ELF-1 (cell line): ENCODE measurements around the gene MTIF3.

Experiments used
- DNase-seq: peaks from one replicate; pipeline ENCODE4 v3.0.0-alpha.2; 2016; ENCODE audit warnings: low read depth, low spot score

Gene MTIF3, protein sequence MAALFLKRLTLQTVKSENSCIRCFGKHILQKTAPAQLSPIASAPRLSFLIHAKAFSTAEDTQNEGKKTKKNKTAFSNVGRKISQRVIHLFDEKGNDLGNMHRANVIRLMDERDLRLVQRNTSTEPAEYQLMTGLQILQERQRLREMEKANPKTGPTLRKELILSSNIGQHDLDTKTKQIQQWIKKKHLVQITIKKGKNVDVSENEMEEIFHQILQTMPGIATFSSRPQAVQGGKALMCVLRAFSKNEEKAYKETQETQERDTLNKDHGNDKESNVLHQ

DNA sequence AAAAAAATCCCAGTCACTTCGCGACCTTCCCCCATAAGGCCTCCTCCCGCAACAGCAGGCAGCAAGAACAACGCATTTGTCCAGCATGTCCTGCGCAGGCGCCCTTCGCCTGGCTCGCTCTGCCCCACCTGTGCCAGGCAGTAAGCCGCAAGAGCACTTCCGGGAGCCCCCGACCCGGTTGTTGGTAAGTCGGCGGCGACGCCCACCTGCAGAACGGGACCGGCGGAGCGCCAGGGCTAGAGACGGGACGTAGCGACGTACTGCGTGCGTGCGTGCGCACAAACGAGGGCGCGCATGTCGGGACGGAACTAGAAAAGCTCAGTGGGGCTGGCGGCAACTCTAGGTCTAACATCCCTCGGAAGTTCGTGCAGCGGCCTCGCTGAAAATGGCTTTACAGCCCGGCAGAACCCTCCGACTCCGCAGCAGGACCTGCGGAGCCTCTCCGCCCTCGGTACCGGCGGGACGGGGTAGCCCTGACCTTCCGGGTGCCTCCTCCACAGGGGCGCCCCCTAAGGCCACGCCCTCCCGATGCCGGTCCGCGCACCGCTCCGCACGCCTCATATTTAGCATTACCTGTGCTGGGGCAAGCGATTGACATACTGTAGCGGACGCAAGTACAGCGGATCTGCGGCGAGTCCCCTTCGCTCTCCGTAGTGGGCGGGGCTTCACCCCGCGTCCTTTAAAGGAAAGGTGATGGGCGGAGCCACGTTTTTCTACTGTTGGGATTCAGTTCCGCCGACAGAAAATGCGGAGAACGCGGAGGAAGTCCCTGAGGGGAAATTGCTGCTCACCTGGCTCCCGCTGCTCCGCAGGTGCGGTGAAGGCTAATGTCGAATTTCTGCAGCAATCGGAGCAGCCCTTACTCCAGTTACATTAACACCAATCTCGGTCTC lies at the start of gene MTIF3:
Gene MTIF3 (minus strand): TSS at position 629 of the 893 bp plus-strand sequence. CDS start 10,116 bp downstream, outside the sequence.
- peak; percentile 97 for DNase-seq

DNA sequence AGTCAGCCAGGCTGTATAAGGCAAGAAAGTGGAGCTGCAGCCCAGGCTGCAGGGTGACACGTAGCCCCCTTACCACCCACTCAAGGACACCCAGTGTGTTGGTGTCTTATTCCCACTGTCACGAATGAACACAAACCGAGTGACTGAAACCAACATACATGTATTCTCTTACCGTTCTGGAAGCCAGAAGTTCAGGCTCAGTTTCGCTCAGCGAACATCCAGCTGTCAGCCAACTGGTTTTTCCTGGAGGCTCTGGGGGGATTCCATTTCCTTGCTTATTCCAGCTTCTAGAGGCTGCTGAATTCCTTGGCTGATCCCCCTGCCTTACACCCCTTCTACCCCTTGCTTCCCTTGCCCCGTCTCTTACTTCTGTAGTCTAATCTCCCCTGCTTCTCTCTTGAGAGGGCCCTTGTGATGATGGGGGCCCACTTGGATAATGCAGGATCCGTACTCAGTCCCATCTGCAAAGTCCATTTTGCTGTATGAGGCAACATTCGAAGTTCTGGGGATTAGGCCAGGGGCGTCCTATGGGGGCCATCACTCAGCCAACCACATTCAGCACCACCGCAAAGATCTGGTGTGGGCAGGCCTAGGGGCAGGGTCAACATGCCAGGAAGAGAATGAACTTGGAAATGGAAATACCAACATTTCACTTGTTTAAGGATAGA lies 47.3 kb upstream of the MTIF3 start:
- no peak for DNase-seq

DNA sequence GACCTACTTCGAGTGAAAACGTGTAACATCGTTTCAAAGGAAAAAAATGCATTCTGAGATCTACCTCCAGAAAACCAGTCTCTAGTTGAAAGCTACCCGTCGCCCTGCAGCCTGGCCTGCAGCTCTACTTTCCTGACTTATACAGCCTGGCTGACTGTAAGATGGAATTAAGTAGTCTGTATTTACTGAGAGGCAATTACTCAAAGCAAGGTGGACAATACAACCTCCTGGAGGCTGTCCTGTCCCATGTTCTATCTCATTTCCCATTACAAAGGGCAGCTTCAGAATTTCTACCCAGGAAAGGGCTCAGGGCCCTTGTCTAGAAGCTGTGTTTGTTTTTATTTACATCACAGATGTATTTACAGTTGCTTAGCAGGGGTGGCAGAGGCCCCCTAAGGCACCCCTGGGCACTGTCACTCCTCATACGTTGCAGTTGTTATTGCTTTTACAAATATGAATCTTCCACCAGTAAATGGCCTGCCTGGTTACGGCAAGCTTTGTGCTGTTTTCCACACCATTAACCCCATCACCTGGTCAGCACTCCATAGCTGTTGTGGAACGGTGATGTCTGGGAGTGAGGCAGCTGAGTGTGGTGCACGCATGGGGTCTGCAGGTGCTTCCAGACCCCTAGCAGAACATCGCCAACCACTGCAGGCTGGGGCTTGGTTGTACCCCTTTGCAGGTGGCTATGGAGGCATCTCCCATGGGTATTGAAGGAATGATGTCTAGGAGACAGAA lies 46.3 kb upstream of the MTIF3 start:
- peak; percentile 46 for DNase-seq

DNA sequence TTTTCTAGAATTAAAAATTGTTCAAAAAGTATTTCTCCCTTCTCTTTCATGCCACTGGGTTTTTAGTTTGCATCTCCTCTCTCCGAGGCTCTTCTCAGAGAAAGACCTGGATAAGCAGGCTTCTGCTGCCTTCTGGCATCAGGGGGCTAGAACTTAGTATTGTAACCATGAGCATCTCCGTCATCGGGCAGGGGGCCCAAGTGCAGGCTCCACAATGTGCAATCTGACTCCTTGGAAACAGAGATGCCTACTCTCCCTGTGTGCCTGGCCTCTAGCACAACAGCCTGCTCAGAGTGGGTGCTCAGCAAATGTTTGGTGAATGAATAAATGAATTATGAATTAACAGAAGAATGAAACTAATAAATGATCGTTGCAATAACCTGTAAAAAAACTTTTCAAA lies 45.6 kb upstream of the MTIF3 start:
- no peak for DNase-seq

DNA sequence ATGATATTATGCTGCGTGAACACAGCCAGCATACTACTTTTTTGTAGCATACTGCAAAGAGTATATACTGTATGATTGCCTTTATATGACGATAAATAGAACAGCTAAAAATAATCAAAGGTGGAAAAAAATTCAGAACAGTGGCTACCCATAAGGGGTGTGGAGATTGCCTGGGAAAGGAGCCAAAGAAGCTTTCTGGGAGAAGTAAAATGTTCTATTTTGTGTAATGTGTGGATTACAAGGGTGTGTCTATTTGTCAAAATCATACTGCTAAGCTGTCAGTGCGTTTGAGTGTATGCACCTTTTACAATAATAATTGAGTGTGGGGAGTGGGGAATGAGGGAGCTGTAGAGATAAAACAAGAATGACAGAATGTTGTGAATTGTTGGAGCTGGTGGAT lies 45.2 kb upstream of the MTIF3 start:
- DNase-seq, result no peak

DNA sequence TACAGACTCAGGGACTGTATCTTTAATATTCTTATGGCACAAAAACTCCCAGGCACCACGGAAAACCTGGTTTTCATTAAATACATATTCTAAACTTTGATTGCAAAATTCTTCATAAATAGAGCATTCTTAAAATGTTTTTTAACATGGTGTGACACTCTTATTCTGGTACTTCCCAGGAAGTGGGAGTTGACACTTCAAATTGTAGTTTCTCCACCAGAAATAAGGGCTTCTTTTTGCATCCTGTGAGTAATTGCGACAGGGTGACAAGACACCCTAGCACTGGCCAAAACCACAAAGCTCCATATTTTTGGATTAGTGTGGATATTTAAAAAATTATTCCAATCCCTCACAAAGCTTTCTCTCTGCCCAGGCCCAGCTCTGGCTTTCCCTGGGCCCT lies 43.6 kb upstream of the MTIF3 start:
- DNase-seq, result no peak

DNA sequence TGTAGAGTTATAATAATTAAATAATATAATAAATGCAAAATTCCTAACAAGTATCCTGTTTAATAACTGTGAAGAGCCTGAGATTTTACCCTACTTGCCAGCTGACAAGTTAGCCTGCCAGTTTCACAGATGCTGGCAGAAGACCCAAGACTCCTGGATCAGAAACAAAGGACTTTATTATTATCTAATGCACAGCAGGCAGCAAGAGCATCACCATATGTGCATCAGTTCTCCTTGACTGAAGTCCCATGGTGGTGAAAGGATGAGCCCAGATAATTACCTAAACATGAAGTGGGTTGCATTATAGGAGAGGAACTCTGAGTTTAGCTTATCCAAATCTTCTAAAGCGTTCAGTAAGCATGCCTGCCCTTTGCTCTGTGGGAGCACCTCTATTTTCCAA lies 39.1 kb upstream of the MTIF3 start:
- DNase-seq, result no peak

DNA sequence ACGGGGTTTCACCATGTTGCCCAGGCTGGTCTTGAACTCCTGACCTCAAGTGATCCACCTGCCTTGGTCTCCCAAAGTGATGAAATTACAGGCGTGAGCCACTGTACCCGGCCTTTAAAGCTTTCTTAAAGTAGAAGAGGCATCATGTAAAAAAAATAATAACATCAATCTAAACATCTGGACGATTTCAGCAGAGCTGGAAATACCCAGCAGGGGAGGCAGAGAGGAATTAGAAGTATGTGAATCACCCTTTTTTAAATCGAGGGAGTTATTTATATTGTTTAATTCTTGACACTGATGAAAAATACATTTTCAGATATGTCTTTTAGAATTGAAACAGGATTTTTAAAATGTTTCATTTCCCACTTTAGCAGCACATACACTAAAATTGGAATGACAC lies 37.4 kb upstream of the MTIF3 start:
- no peak for DNase-seq

DNA sequence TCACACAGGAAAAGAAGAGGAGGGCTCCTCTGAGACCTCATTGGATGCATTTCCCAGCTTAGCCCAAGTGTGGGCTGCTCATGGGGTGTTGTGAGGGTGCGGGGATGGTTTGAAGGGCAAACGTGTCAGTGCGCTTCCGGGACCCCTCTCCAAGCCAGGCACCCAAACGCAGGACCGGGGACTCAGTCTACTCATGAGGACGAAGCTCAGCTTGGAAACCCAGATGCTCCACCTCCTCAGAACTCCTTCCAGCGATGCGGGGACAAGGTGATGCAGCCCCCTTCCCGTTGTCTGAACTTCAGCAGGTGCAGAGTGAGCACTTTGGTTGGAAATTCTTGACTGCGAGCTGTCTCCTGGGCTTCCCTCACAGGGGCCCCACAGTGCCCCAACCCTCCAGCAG lies 33.1 kb upstream of the MTIF3 start:
- DNase-seq, result no peak

DNA sequence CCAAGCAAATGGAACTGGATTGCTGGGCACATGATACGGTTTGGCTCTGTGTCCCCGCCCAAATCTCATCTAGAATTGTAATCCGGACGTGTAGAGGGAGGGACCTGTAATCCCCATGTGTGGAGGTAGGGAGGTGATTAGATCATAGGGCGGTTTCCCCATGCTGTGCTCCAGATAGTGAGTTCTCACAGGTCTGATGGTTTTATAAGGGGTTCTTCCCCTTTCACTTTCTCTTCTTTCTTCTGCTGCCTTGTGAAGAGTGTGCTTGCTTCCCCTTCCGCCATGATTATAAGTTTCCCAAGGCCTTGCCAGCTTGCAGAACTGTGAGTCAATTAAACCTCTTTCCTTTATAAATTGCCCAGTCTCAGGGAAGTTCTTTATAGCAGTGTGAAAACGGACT lies 32.6 kb upstream of the MTIF3 start:
- DNase-seq, result no peak

DNA sequence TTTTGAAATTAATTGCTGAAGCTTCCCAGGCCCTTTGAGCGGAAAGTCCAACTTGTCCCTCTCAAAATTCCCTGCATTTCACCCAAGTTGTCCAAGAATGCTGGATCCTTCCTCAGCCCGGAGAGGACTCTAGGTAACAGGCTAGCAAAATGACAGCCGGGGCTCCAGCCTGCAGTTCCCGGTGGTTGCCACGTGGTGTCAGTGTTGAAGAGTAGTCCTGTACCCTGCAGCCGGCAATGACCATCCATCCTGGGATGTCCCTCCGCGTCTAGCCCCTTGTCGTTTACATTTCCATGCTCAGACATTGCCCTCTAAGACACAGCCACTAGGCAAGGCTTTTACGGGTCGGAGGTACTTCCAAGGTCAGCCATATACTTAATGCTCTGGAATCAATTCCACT lies 31.4 kb upstream of the MTIF3 start:
- DNase-seq, result peak; percentile 90

DNA sequence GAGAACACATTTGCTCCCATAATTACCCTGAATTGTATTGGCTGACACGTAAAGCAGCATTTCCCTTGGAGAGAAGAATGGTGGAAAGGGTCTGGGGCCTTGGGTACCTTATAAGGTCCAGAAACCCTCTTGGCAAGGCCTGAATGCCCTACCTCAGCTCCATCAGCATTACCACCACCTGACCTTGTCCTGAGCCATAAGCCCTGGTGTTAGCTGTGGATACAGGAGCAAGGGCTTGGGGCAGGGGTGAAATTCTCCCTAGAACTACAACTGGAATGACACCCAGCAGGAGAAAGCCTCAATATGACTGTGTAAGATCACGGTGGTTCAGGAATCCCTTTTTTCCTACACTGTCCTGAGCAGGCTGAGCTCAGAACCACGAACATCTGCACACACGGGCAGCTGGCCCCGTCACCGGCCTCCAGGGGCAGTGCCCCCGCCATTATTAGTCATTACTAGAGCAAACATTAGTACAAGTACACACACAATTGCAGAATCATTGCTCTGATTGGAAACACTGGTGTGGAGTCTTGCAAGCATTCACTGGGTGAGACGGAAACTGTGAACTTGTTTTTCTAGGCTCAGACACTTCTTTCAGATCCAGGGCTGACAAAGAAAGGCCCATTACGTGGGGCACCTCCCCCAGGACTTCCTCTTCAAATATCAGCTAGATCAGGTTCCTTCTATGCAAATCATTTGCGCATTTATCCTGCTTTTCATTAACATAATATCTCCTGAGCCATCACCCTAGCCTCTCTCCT lies 26.8 kb upstream of the MTIF3 start:
- DNase-seq, result no peak

DNA sequence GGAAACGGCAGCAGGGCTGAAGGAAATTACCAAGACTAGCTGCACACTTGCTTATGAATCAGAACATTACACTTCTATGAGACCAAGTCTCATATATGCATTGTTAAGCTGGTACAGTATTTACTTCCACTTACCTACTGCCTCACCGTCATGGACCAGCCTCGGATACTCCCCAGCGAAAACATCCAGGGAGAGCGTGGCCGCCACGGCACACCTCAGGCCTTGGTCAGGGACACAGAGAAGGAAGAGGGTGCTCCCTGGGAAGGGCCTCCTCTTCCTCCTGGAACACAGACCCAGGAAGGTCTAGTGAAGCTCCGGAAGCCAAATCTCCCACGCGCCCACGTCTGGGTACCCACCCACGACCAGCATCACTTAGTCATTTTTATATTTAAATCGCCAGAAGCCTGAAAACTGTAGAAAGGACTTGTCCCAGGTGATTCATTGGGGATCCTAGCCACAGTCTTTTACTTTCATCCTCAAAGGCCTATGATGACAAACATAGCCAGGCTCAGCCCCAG lies 24.4 kb upstream of the MTIF3 start:
- DNase-seq, result no peak

DNA sequence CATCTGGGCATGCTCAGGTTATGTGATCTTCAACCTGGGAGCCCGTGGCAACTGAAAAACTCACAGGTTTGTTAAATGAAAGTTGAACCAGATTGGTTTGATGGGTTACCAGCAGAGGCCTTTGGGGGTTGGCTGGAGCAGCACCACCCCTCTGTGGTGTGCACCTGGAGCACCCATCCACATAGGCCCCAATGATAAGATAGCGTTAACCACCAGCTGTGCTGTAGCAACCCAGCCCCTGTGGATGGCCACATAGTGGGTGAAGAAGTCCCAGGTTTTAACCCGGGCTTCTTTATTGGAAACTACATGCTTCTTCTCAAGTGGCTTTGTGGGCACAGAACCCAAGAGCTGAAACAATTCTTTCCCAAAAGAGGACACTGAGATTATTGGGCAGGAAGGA lies 22.6 kb upstream of the MTIF3 start:
- no peak for DNase-seq

DNA sequence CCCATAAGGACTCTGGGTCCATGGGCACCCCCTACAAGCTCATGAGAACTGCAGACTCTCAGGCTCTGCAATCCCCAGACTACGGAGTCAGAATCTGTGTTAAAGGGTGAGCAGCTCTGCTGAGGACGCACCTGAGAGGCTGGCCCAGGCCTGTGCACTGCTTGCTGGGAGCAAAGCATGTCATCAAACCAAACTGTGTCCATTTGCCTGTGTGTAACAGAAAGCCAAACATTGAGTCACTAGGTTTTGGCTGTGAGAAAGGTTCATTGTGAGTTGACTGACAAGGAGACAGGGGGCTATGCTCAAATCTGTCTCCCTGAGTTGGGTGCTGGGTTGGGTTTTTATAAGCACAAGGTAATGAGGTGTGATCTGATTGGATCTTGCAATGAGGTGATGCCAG lies 22.1 kb upstream of the MTIF3 start:
- DNase-seq, result no peak

DNA sequence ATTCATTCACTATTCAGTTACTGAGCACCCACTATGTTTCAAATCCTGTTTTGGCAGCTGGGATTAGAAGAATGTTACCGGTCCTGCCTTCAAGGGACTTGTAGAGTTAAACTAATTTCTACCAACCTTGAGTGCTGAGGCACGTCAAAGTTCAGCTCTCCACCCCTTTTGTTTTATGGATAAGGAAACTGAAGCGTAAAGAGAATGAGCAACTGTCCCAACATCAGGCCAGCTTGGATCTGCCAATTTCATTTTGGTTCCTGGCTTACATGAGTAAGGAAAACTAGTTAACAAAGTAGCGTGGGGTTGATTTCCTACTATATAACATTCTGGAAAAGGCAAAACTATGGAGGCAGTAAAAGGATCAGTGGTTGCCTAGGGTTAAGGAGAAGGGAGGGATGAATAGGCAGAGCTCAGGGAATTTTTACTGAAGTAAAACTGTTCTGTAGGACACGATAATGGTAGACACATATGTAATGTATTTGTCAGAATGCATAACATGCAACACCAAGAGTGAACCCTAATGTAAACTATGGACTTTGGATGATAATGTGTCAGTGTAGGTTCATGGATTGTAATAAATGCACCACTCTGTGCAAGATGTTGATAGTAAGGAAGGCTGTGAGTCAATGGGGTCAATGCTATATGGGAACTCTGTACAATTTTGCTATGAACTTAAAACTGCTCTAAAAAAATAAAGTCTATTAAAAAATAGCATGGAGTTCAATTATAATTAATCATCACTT lies 19.9 kb upstream of the MTIF3 start:
- DNase-seq, result no peak

DNA sequence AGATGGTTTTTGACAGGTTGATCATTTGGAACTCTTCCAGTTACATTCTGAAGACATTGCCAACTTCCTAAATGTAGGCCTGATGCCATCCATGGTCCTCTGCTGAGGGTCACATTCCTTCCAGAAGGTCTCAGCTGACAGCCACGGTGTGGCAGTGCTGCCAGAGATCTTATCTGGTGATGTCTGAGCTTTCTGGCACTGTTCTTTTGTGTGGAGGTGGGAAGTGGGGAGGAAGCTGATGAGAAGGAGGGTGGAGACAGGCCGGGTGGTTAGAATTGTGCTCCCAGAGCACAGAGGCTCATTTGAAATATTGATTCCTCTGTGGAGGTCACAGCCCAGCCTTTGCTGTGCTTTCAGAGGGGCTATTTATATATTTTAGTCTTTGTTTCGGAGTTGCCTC lies 16.1 kb upstream of the MTIF3 start:
- no peak for DNase-seq

DNA sequence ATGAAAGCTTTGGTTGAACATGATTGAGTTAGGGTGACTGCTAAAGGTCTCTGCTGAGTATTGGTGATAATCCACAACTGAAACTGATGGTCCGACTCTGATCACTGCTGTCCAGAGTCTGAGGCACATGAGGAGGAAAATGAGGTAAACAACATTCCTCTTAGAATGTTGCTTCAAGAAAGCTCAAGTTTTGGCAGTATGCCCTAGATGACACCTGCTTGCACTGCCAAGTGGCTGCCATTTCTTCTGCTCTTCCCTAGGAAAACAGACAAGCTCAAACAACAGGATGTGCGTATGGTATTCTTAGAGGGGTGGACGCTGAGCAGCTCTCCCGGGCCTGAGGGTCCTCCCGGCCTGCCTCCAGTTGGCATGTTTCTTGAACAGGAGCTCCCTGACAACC lies 15.2 kb upstream of the MTIF3 start:
- DNase-seq, result no peak

DNA sequence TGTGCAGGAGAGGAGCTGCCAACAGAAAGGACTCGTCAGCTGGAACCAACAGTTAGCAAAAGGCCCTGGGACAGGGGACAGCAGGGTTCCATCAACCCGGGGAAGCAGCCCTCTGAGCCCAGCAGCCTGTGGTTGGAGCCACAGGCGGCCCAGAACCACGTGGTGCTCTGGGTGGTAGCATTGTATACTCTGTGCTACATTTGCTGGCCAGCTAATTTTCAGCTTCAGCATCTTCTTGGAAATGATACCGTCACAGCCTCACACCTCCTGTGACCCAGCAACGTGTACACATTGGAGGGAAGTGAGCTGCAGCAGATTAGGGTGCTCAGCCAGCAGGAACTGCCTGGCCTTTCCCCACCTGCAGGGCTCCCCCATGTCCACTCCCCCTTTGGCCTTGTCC lies 13.1 kb upstream of the MTIF3 start:
- no peak for DNase-seq

DNA sequence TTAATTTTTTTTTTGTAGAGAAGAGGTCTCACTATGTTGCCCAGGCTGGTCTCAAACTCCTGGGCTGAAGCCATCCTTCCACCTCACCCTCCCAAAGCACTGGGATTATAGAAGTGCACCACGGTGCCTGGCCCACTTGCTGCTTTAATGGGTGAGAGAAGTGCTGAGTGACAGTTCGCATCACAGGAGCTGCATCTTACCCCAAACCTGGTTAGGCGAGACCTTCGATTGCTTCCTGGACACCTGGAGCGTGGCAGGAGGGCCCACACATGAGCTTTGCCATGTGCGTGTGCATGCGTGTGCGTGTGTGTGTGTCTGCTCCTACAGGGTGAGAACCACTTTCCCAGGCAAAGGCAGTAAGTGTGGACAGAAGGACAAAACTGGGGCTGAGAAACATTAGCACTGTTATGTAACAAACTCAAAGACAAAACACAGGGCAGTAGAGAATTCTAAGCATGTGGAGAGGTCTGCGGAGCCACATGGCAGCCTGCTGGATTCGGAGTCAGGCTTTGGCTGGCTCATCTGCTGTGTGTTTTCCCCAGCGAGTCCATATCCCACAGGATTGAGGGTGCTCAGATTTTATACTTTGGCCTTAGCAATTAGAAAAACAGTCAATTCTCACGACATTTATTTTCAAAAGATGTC lies 11.7 kb upstream of the MTIF3 start:
- DNase-seq, result no peak
